ENCODE data around the gene CADPS. TPM values are rescaled to one million over a fixed set of nuclear protein-coding genes. Genes with fewer than 3 reads are reported as not detected.

The CADPS gene
- total RNA-seq, 2 experiments from 2014 or later = not detected

- H3K4me3 Mint-ChIP-seq = no peak overlapping the region
- H3K36me3 Mint-ChIP-seq = no peaks in the 10 kb centered on the region
These were observed 393.3 kb downstream of the CADPS start for GRCh38 chr3:62481962-62482361.

GRCh38 chr3:62480056-62480455, 395.2 kb downstream of the CADPS start:
- no peak for ATAC-seq (ENCODE audit: low read depth)
- POLR2A ChIA-PET = no interaction called here
- Mint-ChIP-seq H3K27ac (no peak overlapping the region), H3K27me3 (no peaks in the 10 kb centered on the region), H3K4me3 (no peak overlapping the region), H3K4me1 (no peaks in the 10 kb centered on the region), H3K9me3 (no peaks in the 10 kb centered on the region), H3K36me3 (no peaks in the 10 kb centered on the region)
- no peak for DNase-seq

More at GRCh38 chr3:62481962-62482361, 393.3 kb downstream of the CADPS start:
- Mint-ChIP-seq H3K27me3 (no peaks in the 10 kb centered on the region), H3K4me1 (no peaks in the 10 kb centered on the region), H3K9me3 (no peaks in the 10 kb centered on the region), H3K27ac (no peak overlapping the region)
- POLR2A ChIA-PET = no interaction called here
- ATAC-seq (ENCODE audit: low read depth) = no peak
- no peak for DNase-seq

- ATAC-seq (ENCODE audit: low read depth) = no peak
- Mint-ChIP-seq H3K27ac (no peak overlapping the region), H3K36me3 (no peaks in the 10 kb centered on the region), H3K27me3 (no peaks in the 10 kb centered on the region), H3K4me3 (no peak overlapping the region), H3K9me3 (no peaks in the 10 kb centered on the region), H3K4me1 (no peaks in the 10 kb centered on the region)
- POLR2A ChIA-PET = no interaction called here
- DNase-seq = no peak
These were observed 395.9 kb downstream of the CADPS start for GRCh38 chr3:62479326-62479725.

GRCh38 chr3:62475306-62475705, 399.9 kb downstream of the CADPS start:
- no peaks in the 10 kb centered on the region for H3K36me3 Mint-ChIP-seq
- no peaks in the 10 kb centered on the region for H3K4me1 Mint-ChIP-seq
- peaks cover 5% of the 10 kb centered on the region for H3K27me3 Mint-ChIP-seq
- no peaks in the 10 kb centered on the region for H3K9me3 Mint-ChIP-seq
- ATAC-seq (ENCODE audit: low read depth) = no peak
- H3K4me3 Mint-ChIP-seq = no peak overlapping the region
- H3K27ac Mint-ChIP-seq = no peak overlapping the region
- DNase-seq = no peak
- POLR2A ChIA-PET = no interaction called here

GRCh38 chr3:62467966-62468722, 407.1 kb downstream of the CADPS start:
- H3K4me3 Mint-ChIP-seq = no peak overlapping the region
- POLR2A ChIA-PET = no interaction called here
- H3K27me3 Mint-ChIP-seq = peaks cover 15% of the 10 kb centered on the region
- ATAC-seq (ENCODE audit: low read depth) (no peak), DNase-seq (no peak)
- H3K9me3 Mint-ChIP-seq = no peaks in the 10 kb centered on the region
- H3K27ac Mint-ChIP-seq = no peak overlapping the region
- no peaks in the 10 kb centered on the region for H3K4me1 Mint-ChIP-seq
- H3K36me3 Mint-ChIP-seq = no peaks in the 10 kb centered on the region

- no peaks in the 10 kb centered on the region for H3K9me3 Mint-ChIP-seq
- peaks cover 17% of the 10 kb centered on the region for H3K27me3 Mint-ChIP-seq
- H3K4me3 Mint-ChIP-seq = no peak overlapping the region
- no peaks in the 10 kb centered on the region for H3K4me1 Mint-ChIP-seq
- H3K36me3 Mint-ChIP-seq = no peaks in the 10 kb centered on the region
- DNase-seq = no peak
- no peak overlapping the region for H3K27ac Mint-ChIP-seq
- ATAC-seq (ENCODE audit: low read depth) = no peak
- POLR2A ChIA-PET = no interaction called here
These were observed 412.4 kb downstream of the CADPS start for GRCh38 chr3:62462788-62463187.

DNA sequence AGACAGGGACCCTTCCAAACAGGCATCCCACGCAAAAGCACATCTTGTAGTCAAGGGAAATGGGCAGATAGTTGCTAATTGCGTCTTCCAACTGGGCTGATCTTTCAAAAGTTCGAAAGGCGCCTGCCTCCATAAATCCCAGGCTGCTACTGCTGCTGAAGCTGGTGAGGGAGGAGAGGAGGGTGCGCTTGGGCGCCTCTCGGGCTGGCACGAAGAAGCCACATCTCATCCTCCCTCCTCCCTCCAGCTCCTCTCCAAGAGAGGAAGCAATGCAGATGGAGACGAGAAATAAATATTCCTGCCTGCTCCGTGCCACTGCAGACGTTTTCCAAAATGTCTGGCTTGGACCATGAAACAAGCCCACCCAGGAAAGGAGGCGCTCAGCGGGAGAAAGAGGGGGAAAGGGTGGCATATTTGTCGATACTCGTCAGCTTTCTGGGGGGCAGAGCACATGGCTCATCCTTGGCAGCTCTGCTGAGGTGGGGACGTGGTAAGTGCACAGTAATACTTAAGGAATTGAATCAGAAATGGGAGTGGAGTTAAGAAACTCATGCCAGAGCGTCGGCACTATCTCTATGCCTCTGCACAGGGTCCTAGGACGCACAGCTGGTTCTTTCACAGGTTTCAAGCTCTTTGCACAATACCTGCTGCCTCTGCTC, 413.0 kb downstream of the CADPS start:
- peaks cover 16% of the 10 kb centered on the region for H3K27me3 Mint-ChIP-seq
- H3K27ac Mint-ChIP-seq = no peak overlapping the region
- H3K4me1 Mint-ChIP-seq = no peaks in the 10 kb centered on the region
- POLR2A ChIA-PET = no interaction called here
- ATAC-seq (ENCODE audit: low read depth) = no peak
- H3K4me3 Mint-ChIP-seq = no peak overlapping the region
- no peaks in the 10 kb centered on the region for H3K36me3 Mint-ChIP-seq
- DNase-seq = no peak
- no peaks in the 10 kb centered on the region for H3K9me3 Mint-ChIP-seq

DNA sequence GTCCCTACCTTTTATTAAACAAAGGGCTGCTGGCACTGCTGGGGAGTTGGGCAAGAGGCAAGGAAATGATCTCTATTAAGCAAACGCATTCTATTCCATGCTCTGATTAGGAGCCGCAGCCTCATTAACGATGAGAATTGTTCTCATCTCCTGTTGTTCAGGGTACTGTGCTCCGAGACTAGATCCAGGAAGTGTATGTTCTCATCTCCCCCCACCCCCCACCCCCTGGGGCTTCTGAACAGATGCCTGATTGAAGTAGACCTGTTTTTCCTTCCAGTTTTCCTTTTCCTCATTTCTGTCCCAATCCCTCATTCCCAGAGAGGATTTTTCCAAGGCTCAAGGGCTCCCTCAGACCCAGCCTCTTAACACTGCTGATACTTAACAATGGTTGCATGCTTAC, 420.3 kb downstream of the CADPS start:
- no peak overlapping the region for H3K4me3 Mint-ChIP-seq
- no peak overlapping the region for H3K27ac Mint-ChIP-seq
- POLR2A ChIA-PET = no interaction called here
- ATAC-seq (ENCODE audit: low read depth) (no peak), DNase-seq (no peak)
- no peaks in the 10 kb centered on the region for H3K9me3 Mint-ChIP-seq
- H3K27me3 Mint-ChIP-seq = peaks cover 7% of the 10 kb centered on the region
- peaks cover 13% of the 10 kb centered on the region for H3K4me1 Mint-ChIP-seq
- no peaks in the 10 kb centered on the region for H3K36me3 Mint-ChIP-seq

DNA sequence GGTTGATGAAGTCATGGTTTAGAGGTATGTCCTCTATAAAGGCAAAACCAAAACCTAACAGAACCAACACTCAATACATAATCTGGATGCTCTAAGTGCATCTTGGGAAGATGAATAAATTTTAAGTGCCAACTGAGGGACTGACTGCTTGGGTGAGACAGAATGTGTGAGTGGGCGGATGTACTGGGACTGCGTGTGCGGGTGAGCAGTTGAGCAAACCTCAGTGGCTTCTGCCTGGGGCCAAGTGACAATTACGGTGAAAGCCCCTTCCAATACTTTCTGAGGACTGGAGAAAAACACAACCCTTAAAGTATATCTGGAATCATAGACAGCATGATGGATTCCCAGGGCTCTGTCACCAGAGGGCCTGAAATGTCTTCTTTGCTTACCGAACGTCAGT, 421.8 kb downstream of the CADPS start:
- Mint-ChIP-seq H3K36me3 (no peaks in the 10 kb centered on the region), H3K9me3 (no peaks in the 10 kb centered on the region), H3K27ac (no peak overlapping the region), H3K4me1 (peaks cover 13% of the 10 kb centered on the region), H3K4me3 (no peak overlapping the region), H3K27me3 (peaks cover 3% of the 10 kb centered on the region)
- POLR2A ChIA-PET = no interaction called here
- DNase-seq (no peak), ATAC-seq (ENCODE audit: low read depth) (no peak)

DNA sequence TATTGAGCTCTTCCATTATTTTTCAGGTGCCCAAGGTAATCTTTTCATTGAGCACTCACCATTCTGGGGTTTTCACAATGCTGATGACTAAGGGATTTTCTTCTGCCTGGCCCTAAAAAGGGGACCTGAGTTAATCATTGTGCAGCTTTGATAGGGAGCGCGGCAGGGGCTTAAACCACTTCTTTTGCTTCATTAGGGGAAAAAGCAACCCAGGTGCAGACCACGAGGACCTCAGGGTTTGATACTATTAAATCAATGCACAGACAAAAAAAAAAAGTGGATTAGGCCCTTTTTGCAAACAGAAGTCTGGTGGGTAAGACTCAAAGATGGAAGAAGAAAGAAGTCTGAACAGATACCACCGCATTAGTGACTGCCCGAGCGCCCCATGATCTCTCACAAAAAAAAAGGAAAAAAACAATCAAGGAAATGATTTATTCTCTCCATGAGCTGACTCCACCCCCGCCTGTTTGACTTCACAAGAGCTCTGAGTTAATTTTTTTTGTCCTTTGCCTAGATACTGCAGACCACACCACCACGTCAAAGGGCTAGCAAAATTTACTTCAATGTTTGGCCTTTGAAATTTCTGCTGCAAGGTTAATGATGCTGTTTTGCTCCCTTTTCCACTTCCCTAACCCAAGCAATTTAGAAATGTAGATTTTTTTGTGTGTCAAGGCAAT, 423.9 kb downstream of the CADPS start:
- Mint-ChIP-seq H3K27me3 (peaks cover 3% of the 10 kb centered on the region), H3K27ac (no peak overlapping the region), H3K36me3 (no peaks in the 10 kb centered on the region), H3K9me3 (no peaks in the 10 kb centered on the region), H3K4me3 (no peak overlapping the region), H3K4me1 (peaks cover 19% of the 10 kb centered on the region)
- DNase-seq = no peak
- peak; percentile 54 for ATAC-seq (ENCODE audit: low read depth)
- POLR2A ChIA-PET = no interaction called here

GRCh38 chr3:62446337-62446940, 428.8 kb downstream of the CADPS start:
- DNase-seq (no peak), ATAC-seq (ENCODE audit: low read depth) (peak; percentile 46)
- Mint-ChIP-seq H3K4me1 (peaks cover 21% of the 10 kb centered on the region), H3K27me3 (peaks cover 3% of the 10 kb centered on the region), H3K36me3 (peaks cover 7% of the 10 kb centered on the region), H3K4me3 (peak overlapping the region; percentile 16), H3K9me3 (peaks cover 2% of the 10 kb centered on the region), H3K27ac (peak overlapping the region; percentile 71)
- POLR2A ChIA-PET = interaction anchor here (0.9 kb wide), 1 partner anchor 80 kb away, joined by 3 read pairs; no protein-coding TSS in a partner anchor

- ATAC-seq (ENCODE audit: low read depth) = peak; percentile 84
- POLR2A ChIA-PET = interaction anchor here (0.6 kb wide), 1 partner anchor 18 kb away, joined by 3 read pairs; no protein-coding TSS in a partner anchor
- Mint-ChIP-seq H3K36me3 (peaks cover 7% of the 10 kb centered on the region), H3K27me3 (peaks cover 7% of the 10 kb centered on the region), H3K4me3 (peak overlapping the region; percentile 60), H3K4me1 (peaks cover 17% of the 10 kb centered on the region), H3K27ac (peak overlapping the region; percentile 71), H3K9me3 (peaks cover 2% of the 10 kb centered on the region)
- DNase-seq = no peak
These were observed 429.9 kb downstream of the CADPS start for GRCh38 chr3:62445275-62445674.

DNA sequence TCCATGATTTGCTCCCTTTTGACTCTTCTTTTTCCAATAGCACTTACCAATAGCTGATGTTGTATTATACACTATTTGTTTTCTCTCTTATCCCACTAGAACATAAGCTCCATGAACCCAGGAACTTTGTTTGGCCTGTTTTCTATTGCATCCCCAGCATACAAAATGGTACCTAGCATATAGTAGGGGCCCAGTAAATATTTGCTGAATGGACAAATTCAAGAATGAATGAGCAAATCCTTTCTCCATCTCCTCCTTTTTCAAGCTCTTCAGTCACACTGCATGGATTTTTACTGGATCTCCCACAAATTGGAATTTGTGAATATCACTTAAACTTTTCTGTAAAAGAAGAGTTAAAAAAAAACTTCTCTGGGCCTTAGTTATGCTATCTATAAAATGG, 435.2 kb downstream of the CADPS start:
- Mint-ChIP-seq H3K27ac (no peak overlapping the region), H3K4me1 (peaks cover 1% of the 10 kb centered on the region), H3K36me3 (peaks cover 5% of the 10 kb centered on the region), H3K9me3 (peaks cover 2% of the 10 kb centered on the region), H3K4me3 (no peak overlapping the region), H3K27me3 (peaks cover 18% of the 10 kb centered on the region)
- DNase-seq (no peak), ATAC-seq (ENCODE audit: low read depth) (no peak)
- POLR2A ChIA-PET = no interaction called here

All from activated naive CD8-positive, alpha-beta T cell treated with anti-CD3 and anti-CD28 coated beads, Interleukin-2, amount 10 ng/mL, durations not matched to agents 7 days and 5 days (primary cell).